HL-60 (cell line): Measurements from ENCODE around the gene CITED2.

ENCODE experiments used
- DNase-seq, 2 experiments: peaks; one replicate each; pipeline ENCODE4 v3.0.0-alpha.2; 2010 to 2020; ENCODE audit warnings: low read depth in 1 of 2, low spot score in 1 of 2
- H3K27ac ChIP-seq: fragments of 250-450 bp; sonication (Bioruptor Pico); replicated peaks from 2 replicates; pipeline ENCODE4 v1.5.1; 2020; ENCODE audit warnings: mild to moderate bottlenecking, moderate library complexity
- H3K27me3 ChIP-seq: fragments of 250-450 bp; sonication (Bioruptor Pico); 2 replicates; pipeline ENCODE4 v1.5.1; 2021; ENCODE audit warnings: mild to moderate bottlenecking, moderate library complexity; ENCODE audit not compliant: insufficient read depth, poor library complexity, severe bottlenecking
- H3K4me3 ChIP-seq: replicated peaks from 2 replicates; pipeline ENCODE4 v1.5.1; 2011; ENCODE audit warnings: mild to moderate bottlenecking, control low read depth, low read length; ENCODE audit not compliant: insufficient read depth
- CTCF ChIP-seq: IDR thresholded peaks from one replicate; pipeline ENCODE4 v1.5.1; 2011; ENCODE audit warnings: low read length, control low read depth, inconsistent platforms; ENCODE audit not compliant: insufficient read depth
- GABPA ChIP-seq: IDR thresholded peaks from 2 replicates; pipeline ENCODE4 v1.6.1; 2012; ENCODE audit warnings: low read depth
- POLR2AphosphoS5 ChIP-seq: IDR thresholded peaks from 2 replicates; pipeline ENCODE4 v1.6.1; 2012; ENCODE audit warnings: low read depth
- REST ChIP-seq: IDR thresholded peaks from 2 replicates; pipeline ENCODE4 v1.6.1; 2012; ENCODE audit warnings: low read depth; ENCODE audit not compliant: insufficient replicate concordance
- SPI1 ChIP-seq: IDR thresholded peaks from 2 replicates; pipeline ENCODE4 v1.6.1; 2012; ENCODE audit warnings: low read depth, mild to moderate bottlenecking, borderline replicate concordance
- long read RNA-seq: library from polyadenylated mRNA; unstranded; transcript quantifications from one replicate; pipeline ENCODE4 v2.0.0, GENCODE V29; 2020

Gene CITED2
- long read RNA-seq = 0 reads

- Histone ChIP-seq H3K27me3 (no peaks in the 10 kb centered on the region), H3K4me3 (peak within 1 kb of the TSS; percentile 72), H3K27ac (peak within 1 kb of the TSS; percentile 98)
- DNase-seq = peak; percentile 88 to 93
- TF ChIP-seq REST (peak; percentile 81), POLR2AphosphoS5 (peak; percentile 99), SPI1 (no peak)
Measured at GRCh38 chr6:139374357-139375225, at the start of gene CITED2. Gene CITED2, minus strand, starts transcription at chr6:139374648. Its CDS starts 704 bp downstream, at chr6:139373944.

- DNase-seq = no peak
- H3K27ac ChIP-seq = no peak overlapping the region
- H3K4me3 ChIP-seq = no peak overlapping the region
- TF ChIP-seq POLR2AphosphoS5 (no peak), CTCF (no peak), REST (no peak), GABPA (no peak), SPI1 (no peak)
- H3K27me3 ChIP-seq = no peaks in the 10 kb centered on the region
Measured at GRCh38 chr6:139423037-139423703, 48.7 kb upstream of the CITED2 start.

- Histone ChIP-seq H3K27ac (peak overlapping the region; percentile 37), H3K27me3 (no peaks in the 10 kb centered on the region), H3K4me3 (no peak overlapping the region)
- TF ChIP-seq GABPA (no peak), SPI1 (no peak), CTCF (no peak), REST (no peak), POLR2AphosphoS5 (no peak)
- no peak for DNase-seq
Measured at GRCh38 chr6:139422105-139423036, 47.9 kb upstream of the CITED2 start.
